ENCODE data around the gene SENP7.
"Not testable (repeated sequence)": the region's sequence is repeated elsewhere in the genome, so short reads cannot be mapped to it uniquely, and the experiment has no call there.

SENP7 gene

GRCh38 chr3:101325393-101326134, 187.4 kb downstream of the SENP7 start:
- no peak for DNase-seq (ENCODE audit: low read depth in 2 of 2)

- no peak for DNase-seq (ENCODE audit: low read depth in 2 of 2)
These were observed 192.5 kb downstream of the SENP7 start, which contains the start of gene IMPG2 for GRCh38 chr3:101320475-101320874. Gene IMPG2 (minus strand): TSS chr3:101320575. CDS start chr3:101320372, 203 bp downstream.

DNA sequence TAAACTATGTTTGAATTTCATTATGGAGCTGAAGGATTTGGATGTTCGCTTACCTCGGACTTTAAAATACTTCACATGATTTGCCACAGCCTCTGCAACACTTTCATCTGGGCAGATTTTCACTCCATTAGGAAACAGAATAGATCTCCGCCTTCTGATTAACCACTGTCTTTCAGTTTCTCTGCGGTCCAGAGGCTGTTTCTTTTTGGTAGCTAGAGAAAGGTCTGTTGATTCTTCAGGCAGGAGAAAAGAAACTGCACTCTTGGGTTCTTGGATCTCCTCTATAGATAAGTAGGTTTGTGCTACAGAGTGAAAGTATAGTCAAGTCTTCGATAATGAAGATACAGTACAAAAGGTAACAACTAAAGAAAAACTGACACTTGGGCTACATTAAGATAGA, 193.5 kb downstream of the SENP7 start:
- DNase-seq (ENCODE audit: low read depth in 2 of 2) = no peak

DNA sequence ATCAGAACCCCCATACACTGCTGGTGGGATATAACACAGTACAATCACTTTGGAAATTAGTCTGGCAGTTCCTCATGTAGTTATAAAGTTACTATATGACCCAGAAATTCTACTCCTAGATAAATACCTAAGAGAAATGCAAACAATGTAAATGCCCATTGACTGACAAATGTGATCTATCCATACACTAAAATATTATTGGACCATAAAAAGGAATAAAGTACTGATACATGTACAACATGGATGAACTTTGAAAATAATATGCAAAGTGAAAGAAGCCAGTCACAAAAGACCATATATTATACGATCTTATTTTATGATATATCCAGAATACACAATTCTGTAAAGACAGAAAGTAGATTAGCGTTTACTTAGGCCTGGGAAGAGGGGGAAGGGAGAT, 200.5 kb downstream of the SENP7 start:
- DNase-seq (ENCODE audit: low read depth in 2 of 2) = no peak

DNA sequence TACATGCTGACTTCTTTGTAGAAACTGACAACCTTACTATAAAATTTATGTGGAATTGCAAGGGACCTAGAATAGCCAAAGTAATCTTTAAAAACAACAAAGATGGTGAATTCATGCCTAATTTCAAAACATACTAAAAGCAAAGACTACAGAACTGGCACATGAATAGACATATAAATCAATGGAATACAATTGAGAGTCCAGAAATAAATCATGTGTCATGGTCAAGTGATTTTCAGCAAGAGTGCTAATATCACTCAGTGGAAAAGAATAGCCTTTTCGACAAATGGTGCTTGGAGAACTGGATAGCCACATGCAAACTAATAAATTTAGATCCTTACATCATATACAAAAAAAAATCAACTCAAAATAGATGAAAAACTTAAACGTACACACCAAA, 201.3 kb downstream of the SENP7 start:
- no peak for DNase-seq (ENCODE audit: low read depth in 2 of 2)

GRCh38 chr3:101310978-101311375, 202.0 kb downstream of the SENP7 start:
- DNase-seq (ENCODE audit: low read depth in 2 of 2) = no peak

GRCh38 chr3:101308147-101308772, 204.8 kb downstream of the SENP7 start:
- DNase-seq (ENCODE audit: low read depth in 2 of 2) = not testable (repeated sequence)

GRCh38 chr3:101303836-101304235, 209.2 kb downstream of the SENP7 start:
- DNase-seq (ENCODE audit: low read depth in 2 of 2) = no peak

DNA sequence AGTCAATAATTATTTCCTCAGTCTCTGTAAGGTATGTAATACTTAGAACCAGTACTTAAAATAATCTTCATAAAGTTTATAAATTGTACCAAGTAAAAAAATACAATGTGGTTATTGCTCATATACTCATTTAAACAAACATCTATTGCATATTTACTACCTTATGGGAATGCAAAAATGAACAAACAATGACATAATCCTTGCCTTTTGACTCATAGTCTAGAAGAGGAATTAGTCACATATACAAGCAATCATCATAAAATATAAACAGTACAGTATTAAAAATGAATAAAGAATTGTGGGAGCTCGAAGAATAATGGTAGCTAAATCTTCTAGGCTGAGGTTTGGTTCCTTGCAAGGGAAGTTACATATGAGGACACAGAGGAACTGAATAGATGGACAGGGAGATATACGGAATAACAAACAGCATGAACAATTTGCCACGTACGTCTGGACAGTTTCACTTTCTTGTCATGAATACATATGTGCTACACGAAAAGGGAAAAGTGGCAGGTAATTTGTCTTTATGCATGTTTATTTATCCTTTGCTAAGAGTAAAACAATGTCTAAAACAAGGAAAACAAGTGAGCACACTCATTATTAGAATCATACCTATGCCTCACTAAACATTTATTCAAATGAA, 209.8 kb downstream of the SENP7 start:
- DNase-seq (ENCODE audit: low read depth in 2 of 2) = no peak

- no peak for DNase-seq (ENCODE audit: low read depth in 2 of 2)
These were observed 212.9 kb downstream of the SENP7 start for GRCh38 chr3:101300073-101300472.

DNA sequence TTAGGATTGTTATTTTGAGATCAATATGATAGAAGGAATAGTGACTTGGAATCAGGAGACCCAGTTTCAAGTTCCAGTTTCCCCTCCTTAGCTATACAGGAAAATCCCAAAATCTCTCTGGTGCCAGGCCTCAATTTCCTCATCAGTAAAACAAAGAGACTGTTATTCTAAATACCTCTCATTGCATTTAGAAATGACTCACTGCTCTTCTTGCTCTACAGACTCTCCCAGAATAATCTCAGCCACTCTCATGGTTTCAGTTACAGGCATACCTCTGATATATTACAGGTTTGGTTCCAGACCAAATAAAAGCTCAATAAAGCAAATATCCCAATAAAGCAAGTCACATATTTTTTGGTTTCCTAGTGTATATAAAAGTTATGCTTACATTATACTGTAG, 221.0 kb downstream of the SENP7 start:
- no peak for DNase-seq (ENCODE audit: low read depth in 2 of 2)

GRCh38 chr3:101288294-101288693, 224.7 kb downstream of the SENP7 start:
- no peak for DNase-seq (ENCODE audit: low read depth in 2 of 2)

GRCh38 chr3:101284757-101285156, 228.3 kb downstream of the SENP7 start:
- no peak for DNase-seq (ENCODE audit: low read depth in 2 of 2)

DNA sequence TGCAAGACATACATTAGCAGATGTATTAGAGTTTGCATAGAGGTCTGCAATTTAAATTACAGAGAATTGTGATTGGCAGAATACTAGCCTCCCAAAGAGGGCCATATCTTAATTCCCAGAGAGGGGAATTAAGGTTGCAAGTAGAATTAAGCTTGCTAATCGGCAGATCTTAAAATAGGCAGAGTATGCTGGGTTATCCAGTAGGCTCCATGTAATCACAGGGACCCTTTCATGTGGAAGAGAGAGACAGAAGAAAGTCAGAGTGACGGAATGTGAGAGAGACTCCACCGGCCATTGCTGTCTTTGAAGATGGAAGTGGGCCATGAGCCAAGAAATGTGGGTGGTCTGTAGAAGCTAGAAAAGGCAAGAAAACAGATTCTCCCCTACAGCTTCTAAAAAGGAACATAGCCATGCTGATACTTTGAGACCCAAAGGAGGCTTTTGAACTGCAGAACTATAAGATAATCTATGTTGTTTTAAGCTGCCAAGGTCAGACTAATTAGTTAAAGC, 231.4 kb downstream of the SENP7 start:
- DNase-seq (ENCODE audit: low read depth in 2 of 2) = no peak

- no peak for DNase-seq (ENCODE audit: low read depth in 2 of 2)
These were observed 233.1 kb downstream of the SENP7 start for GRCh38 chr3:101279765-101280385.

GRCh38 chr3:101279162-101279561, 233.8 kb downstream of the SENP7 start:
- no peak for DNase-seq (ENCODE audit: low read depth in 2 of 2)

- no peak for DNase-seq (ENCODE audit: low read depth in 2 of 2)
These were observed 234.3 kb downstream of the SENP7 start for GRCh38 chr3:101278727-101279126.

Data from stimulated activated CD4-positive, alpha-beta T cell treated with anti-CD3 and anti-CD28 coated beads, Interleukin-1b, Interleukin-23, amount 100 ng/mL, for 4 hours (primary cell).